A549 (cell line): Measurements from ENCODE around the gene PGBD4.

Experiments used
- CTCF ChIP-seq: fragments of >200 bp; sonication (Bioruptor Twin); formaldehyde crosslinking; IDR thresholded peaks from 3 replicates; pipeline ENCODE4 v1.5.1; 2016
- NR3C1 ChIP-seq: fragments of >200 bp; sonication (Bioruptor Twin); formaldehyde crosslinking; IDR thresholded peaks from 3 replicates; pipeline ENCODE4 v1.6.1; 2017
- POLR2A ChIP-seq: IDR thresholded peaks from 2 replicates; pipeline ENCODE4 v1.6.1; 2012; ENCODE audit warnings: mild to moderate bottlenecking, low read length

- TF ChIP-seq CTCF = no peak
- no peak for TF ChIP-seq POLR2A
- TF ChIP-seq NR3C1 = no peak
Measured at GRCh38 chr15:34065941-34066340, 35.9 kb upstream of the PGBD4 start.
